T-cell (primary cell): ENCODE data around the gene DHDDS. TPM values are rescaled to one million over a fixed set of nuclear protein-coding genes. Genes with fewer than 3 reads are reported as not detected.

Experiments
- ATAC-seq, 4 experiments: fragments of 200-7000 bp in 3 of 4; fragments of 150-1000 bp in 1 of 4; cut with Tn5 transposase; replicated peaks in 1 of 4; 1 replicate in 3 of 4; 2 replicates in 1 of 4; pipeline ENCODE4 v1.10.0; 2021; ENCODE audit warnings: moderate library complexity in 3 of 4, mild to moderate bottlenecking in 2 of 4, moderate number of reproducible peaks in 1 of 4
- CTCF ChIA-PET, 2 donors: fragments of 300-600 bp; sonication (Branson Sonifier 250); formaldehyde crosslinking; loops; one replicate each; lab custom pipeline; 2022; ENCODE audit warnings: antibody characterized with exemption in 2 of 2; lab: Charles Lee
- POLR2A ChIA-PET, 2 donors: fragments of 300-600 bp; sonication (Branson Sonifier 250); formaldehyde crosslinking; loops; one replicate each; lab custom pipeline; 2022; ENCODE audit warnings: antibody characterized with exemption in 2 of 2; lab: Charles Lee
- DNase-seq, 35 experiments: peaks; one replicate each; pipeline versions ENCODE4 v3.0.0 to v3.0.0-alpha.2; 2013 to 2023
- H3K27ac ChIP-seq: one replicate; pipeline ENCODE4 v1.5.1; 2013; ENCODE audit warnings: low read length
- H3K27me3 ChIP-seq, 2 experiments: replicated peaks in 1 of 2; 1 replicate in 1 of 2; 2 replicates in 1 of 2; pipeline versions ENCODE4 v1.6.1 to v1.7.0; 2013; ENCODE audit warnings: low read length in 1 of 2, mixed read lengths in 1 of 2; ENCODE audit not compliant: control insufficient read depth in 2 of 2, insufficient read depth in 2 of 2; ENCODE audit errors: extremely low read depth in 1 of 2
- H3K36me3 ChIP-seq, 2 donors: 1 replicate in 1 of 2; 2 replicates in 1 of 2; pipeline versions ENCODE4 v1.6.1 to v1.7.0; 2013; ENCODE audit warnings: low read length in 1 of 2; ENCODE audit not compliant: control insufficient read depth in 2 of 2, insufficient read depth in 1 of 2; ENCODE audit errors: extremely low read depth in 1 of 2
- H3K4me1 ChIP-seq, 2 experiments: 1 replicate in 1 of 2; 2 replicates in 1 of 2; pipeline versions ENCODE4 v1.6.1 to v1.7.0; 2013; ENCODE audit warnings: low read length in 2 of 2, mixed read lengths in 1 of 2; ENCODE audit not compliant: insufficient read depth in 2 of 2, control insufficient read depth in 1 of 2; ENCODE audit errors: extremely low read depth in 1 of 2
- H3K4me3 ChIP-seq, 2 donors: 1 replicate in 1 of 2; 2 replicates in 1 of 2; pipeline versions ENCODE4 v1.5.1 to v1.7.0; 2013; ENCODE audit warnings: mild to moderate bottlenecking in 2 of 2, low read length in 1 of 2, moderate library complexity in 1 of 2; ENCODE audit not compliant: control insufficient read depth in 1 of 2; ENCODE audit errors: extremely low read depth in 1 of 2
- H3K9me3 ChIP-seq: 2 replicates; pipeline ENCODE4 v1.7.0; 2013
- H3K27ac Mint-ChIP-seq, 2 donors: one replicate each; pipeline ENCODE4 v1.8.0; 2020 to 2021; ENCODE audit warnings: mild to moderate bottlenecking in 2 of 2, mixed read lengths in 2 of 2
- H3K27me3 Mint-ChIP-seq, 2 donors: one replicate each; pipeline ENCODE4 v1.8.0; 2021 to 2022; ENCODE audit warnings: mixed read lengths in 2 of 2
- H3K36me3 Mint-ChIP-seq: one replicate; pipeline ENCODE4 v1.8.0; 2021; ENCODE audit warnings: mixed read lengths
- H3K4me1 Mint-ChIP-seq, 3 donors: one replicate each; pipeline ENCODE4 v1.8.0; 2020 to 2022; ENCODE audit warnings: mixed read lengths in 3 of 3, mild to moderate bottlenecking in 1 of 3
- H3K4me3 Mint-ChIP-seq, 3 donors: one replicate each; pipeline ENCODE4 v1.8.0; 2020 to 2022; ENCODE audit warnings: mild to moderate bottlenecking in 3 of 3, mixed read lengths in 3 of 3, moderate library complexity in 3 of 3
- H3K9me3 Mint-ChIP-seq, 3 donors: one replicate each; pipeline ENCODE4 v1.8.0; 2020 to 2022; ENCODE audit warnings: mixed read lengths in 3 of 3
- WGBS: methylation state at CpG from one replicate; pipeline ENCODE4 v1.1.5; 2013; ENCODE audit warnings: missing lambda C conversion rate; ENCODE audit not compliant: insufficient coverage; 5-methylcytosine and 5-hydroxymethylcytosine counted together
- total RNA-seq, 35 experiments: library from RNA in 6 of 35; stranded (reverse) in 6 of 35; fragments of 120-200 nt in 1 of 35; gene quantifications; one replicate each; pipeline versions ENCODE4 v1.2.1 to v1.2.4 and lab custom pipeline; 2013 to 2026

DHDDS gene
- total RNA-seq, 5 donors from 2014 or later (not counting 1 experiment from before 2014, with no cell fraction given): 34.9 to 48.2 (median 42.9) TPM

DNA sequence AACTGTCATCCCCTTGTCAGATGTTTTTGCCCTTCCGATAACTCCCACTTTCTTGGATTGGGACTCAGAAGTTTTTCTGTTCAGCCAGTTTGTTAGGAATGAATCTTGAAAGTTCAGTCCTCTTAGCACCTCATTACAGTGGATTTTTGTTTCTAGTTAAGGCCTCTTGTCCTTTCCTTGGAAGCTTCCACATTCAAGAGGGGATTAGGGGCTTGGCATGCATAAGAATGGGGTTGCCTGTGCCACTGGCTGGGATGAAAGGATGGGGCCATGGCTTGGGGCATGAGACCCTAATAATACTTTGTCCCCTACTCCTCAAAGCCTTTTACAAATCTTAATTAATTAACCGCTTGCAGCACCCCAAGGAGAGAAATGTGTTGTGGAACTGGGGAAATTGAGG lies 2.4 kb upstream of the DHDDS start:
- Mint-ChIP-seq H3K4me1 (peaks cover 19 to 24% (median 21%) of the 10 kb centered on the region in 3 donors), H3K36me3 (peaks cover 9% of the 10 kb centered on the region), H3K27ac (no peak overlapping the region), H3K27me3 (peaks cover 5 to 14% of the 10 kb centered on the region in 2 donors), H3K4me3 (no peak overlapping the region), H3K9me3 (no peaks in the 10 kb centered on the region)
- Histone ChIP-seq H3K27me3 (peaks cover 0 to 18% of the 10 kb centered on the region in 2 experiments), H3K36me3 (no peaks in the 10 kb centered on the region), H3K4me3 (no peak overlapping the region), H3K27ac (no peak overlapping the region), H3K4me1 (peaks cover 7 to 23% of the 10 kb centered on the region in 2 experiments), H3K9me3 (no peaks in the 10 kb centered on the region)
- CTCF ChIA-PET: interaction anchor here in 1 of 2 donors (0.7 to 1.4 kb wide), 3 partner anchors 12 to 404 kb away, joined by 3 to 4 read pairs (median 3); partner anchors contain the start of gene HMGN2
- no peak for ATAC-seq
- DNase-seq: no peak
- no CpG with 5 or more reads among the region's 2 CpGs for WGBS
- POLR2A ChIA-PET: interaction anchor here (0.5 to 0.6 kb wide), 4 partner anchors 32 to 936 kb away, joined by 3 to 9 read pairs (median 3); no protein-coding TSS in a partner anchor

DNA sequence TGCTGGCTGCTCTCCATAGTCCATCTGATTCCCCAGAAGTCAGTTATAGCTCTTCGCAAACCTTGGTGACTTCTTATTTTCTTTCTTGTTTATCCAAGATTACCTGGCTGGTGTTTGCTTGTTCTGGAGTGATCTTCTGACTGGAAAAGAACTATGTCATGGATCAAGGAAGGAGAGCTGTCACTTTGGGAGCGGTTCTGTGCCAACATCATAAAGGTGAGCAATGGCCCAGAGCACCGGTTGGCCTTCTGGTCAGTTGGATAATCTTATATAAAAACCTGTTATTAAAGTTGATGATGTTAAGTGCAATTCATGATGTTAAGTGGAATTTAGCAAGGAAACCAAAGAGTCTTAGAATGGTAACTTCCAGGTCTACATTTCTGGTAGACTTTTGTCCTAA lies 672 bp downstream of the DHDDS start:
- Mint-ChIP-seq H3K9me3 (no peaks in the 10 kb centered on the region), H3K4me1 (peaks cover 19 to 24% (median 21%) of the 10 kb centered on the region in 3 donors), H3K4me3 (peak overlapping the region; percentile 88 to 95 (median 94)), H3K36me3 (peaks cover 9% of the 10 kb centered on the region), H3K27me3 (no peaks in the 10 kb centered on the region), H3K27ac (peak overlapping the region in 1 of 2 donors; percentile 29)
- peaks cover 2 to 9% of the 10 kb centered on the region in 2 donors for H3K36me3 ChIP-seq
- no peaks in the 10 kb centered on the region for H3K9me3 ChIP-seq
- H3K4me3 ChIP-seq: peak overlapping the region; percentile 49 to 64
- peak overlapping the region; percentile 45 for H3K27ac ChIP-seq
- peaks cover 7 to 23% of the 10 kb centered on the region in 2 experiments for H3K4me1 ChIP-seq
- DNase-seq (no peak), ATAC-seq (no peak)
- H3K27me3 ChIP-seq: peaks cover 0 to 3% of the 10 kb centered on the region in 2 experiments
- 35% methylated on average over 2 of the region's 3 CpGs for WGBS
- ChIA-PET POLR2A (interaction anchor here (0.5 to 1.3 kb wide), 3 partner anchors 59 to 520 kb away, joined by 3 read pairs; no protein-coding TSS in a partner anchor), CTCF (interaction anchor here in 1 of 2 donors (1.0 to 2.8 kb wide), 3 partner anchors 8 to 435 kb away, joined by 3 to 14 read pairs (median 4); partner anchors contain the start of gene PAFAH2)

DNA sequence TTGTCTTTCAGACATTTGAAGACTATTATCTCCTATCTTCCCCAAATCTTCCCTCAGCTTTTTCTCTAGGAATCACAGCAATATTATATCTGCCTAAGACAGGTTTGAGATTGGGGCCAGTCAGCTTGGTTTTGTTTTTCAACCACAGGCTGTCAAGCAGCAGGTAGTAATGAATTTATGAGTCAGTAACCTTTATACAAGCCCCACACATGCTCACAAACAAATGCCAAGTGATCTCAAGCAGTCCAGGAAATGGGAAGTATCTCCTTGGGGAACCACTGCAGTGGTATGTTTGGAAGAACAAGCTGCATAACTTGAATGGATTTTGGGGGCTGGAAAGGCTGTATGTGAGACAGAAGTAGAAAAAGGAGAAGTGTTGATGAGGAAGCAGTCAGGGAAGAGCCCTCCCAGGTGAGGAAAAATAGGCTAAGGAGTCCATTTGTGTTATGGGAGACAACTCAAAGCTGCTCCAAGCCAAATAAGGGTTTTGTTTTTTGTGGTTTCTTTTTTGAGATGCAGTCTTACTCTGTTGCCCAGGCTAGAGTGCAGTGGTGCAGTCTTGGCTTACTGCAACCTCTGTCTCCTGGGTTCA lies 2.1 kb downstream of the DHDDS start:
- Histone ChIP-seq H3K9me3 (no peaks in the 10 kb centered on the region), H3K27ac (no peak overlapping the region), H3K4me1 (peaks cover 7 to 23% of the 10 kb centered on the region in 2 experiments), H3K4me3 (no peak overlapping the region), H3K36me3 (peaks cover 7 to 22% of the 10 kb centered on the region in 2 donors), H3K27me3 (peaks cover 0 to 3% of the 10 kb centered on the region in 2 experiments)
- POLR2A ChIA-PET: no interaction called here
- peaks cover 18% of the 10 kb centered on the region for H3K36me3 Mint-ChIP-seq
- no peak for ATAC-seq
- no peaks in the 10 kb centered on the region for H3K27me3 Mint-ChIP-seq
- H3K27ac Mint-ChIP-seq: no peak overlapping the region
- CTCF ChIA-PET: interaction anchor here in 1 of 2 donors (0.7 kb wide), 1 partner anchor 35 kb away, joined by 5 read pairs; no protein-coding TSS in a partner anchor
- H3K9me3 Mint-ChIP-seq: no peaks in the 10 kb centered on the region
- no peak overlapping the region for H3K4me3 Mint-ChIP-seq
- DNase-seq: no peak
- H3K4me1 Mint-ChIP-seq: peaks cover 19 to 24% (median 21%) of the 10 kb centered on the region in 3 donors

DNA sequence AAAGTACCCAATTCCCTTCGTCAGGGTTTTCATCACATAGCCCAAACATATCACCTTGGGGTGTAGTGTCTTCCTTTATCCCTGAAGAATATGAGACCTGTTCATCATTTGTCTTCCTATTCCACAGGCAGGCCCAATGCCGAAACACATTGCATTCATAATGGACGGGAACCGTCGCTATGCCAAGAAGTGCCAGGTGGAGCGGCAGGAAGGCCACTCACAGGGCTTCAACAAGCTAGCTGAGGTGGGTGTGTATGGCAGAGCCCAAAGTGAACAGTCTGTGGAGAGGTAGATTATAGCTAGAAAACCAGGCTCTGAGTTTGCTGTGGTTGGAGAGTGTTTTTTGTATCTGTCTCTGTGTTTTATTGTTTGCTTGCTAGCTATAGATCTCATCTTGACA lies 5.9 kb downstream of the DHDDS start:
- no peak for DNase-seq
- Histone ChIP-seq H3K36me3 (peaks cover 7 to 52% of the 10 kb centered on the region in 2 donors), H3K4me1 (peaks cover under 1 to 8% of the 10 kb centered on the region in 2 experiments), H3K27me3 (no peaks in the 10 kb centered on the region), H3K27ac (no peak overlapping the region), H3K4me3 (no peak overlapping the region), H3K9me3 (no peaks in the 10 kb centered on the region)
- Mint-ChIP-seq H3K4me3 (no peak overlapping the region), H3K9me3 (no peaks in the 10 kb centered on the region), H3K27me3 (no peaks in the 10 kb centered on the region), H3K27ac (no peak overlapping the region), H3K4me1 (peaks cover 9 to 12% (median 9%) of the 10 kb centered on the region in 3 donors), H3K36me3 (peaks cover 39% of the 10 kb centered on the region)
- ChIA-PET CTCF (no interaction called here), POLR2A (interaction anchor here in 1 of 2 donors (0.6 kb wide), 1 partner anchor 169 kb away, joined by 8 read pairs; no protein-coding TSS in a partner anchor)
- WGBS: 100% methylated on average over 4 of the region's 6 CpGs
- no peak for ATAC-seq

DNA sequence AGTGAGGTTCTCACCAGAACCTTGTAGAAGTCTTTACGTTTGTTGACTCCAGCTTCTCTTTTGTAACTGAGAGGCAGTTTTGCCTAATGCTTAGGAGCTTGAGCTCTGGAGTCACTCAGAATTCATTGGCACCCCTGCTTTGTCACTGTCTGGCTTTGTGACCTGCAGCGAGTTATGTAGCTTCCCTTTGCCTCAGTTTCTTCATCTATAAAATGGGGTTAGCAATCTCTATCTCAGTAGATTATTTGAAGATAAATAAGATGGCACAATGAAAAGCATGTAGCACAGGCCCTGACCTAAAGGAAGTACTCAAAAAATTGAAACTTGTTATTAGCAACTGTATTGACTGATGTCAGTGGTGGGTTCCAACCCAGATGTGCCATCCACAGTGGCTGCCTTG lies 8.1 kb downstream of the DHDDS start:
- Histone ChIP-seq H3K9me3 (no peaks in the 10 kb centered on the region), H3K27me3 (no peaks in the 10 kb centered on the region), H3K4me1 (no peaks in the 10 kb centered on the region), H3K4me3 (no peak overlapping the region), H3K36me3 (peaks cover 7 to 74% of the 10 kb centered on the region in 2 donors), H3K27ac (no peak overlapping the region)
- no peak overlapping the region for H3K27ac Mint-ChIP-seq
- ATAC-seq (no peak), DNase-seq (no peak)
- H3K4me3 Mint-ChIP-seq: no peak overlapping the region
- H3K27me3 Mint-ChIP-seq: no peaks in the 10 kb centered on the region
- POLR2A ChIA-PET: interaction anchor here in 1 of 2 donors (0.7 kb wide), 1 partner anchor 24 kb away, joined by 3 read pairs; no protein-coding TSS in a partner anchor
- H3K4me1 Mint-ChIP-seq: peaks cover 0 to 4% (median 2%) of the 10 kb centered on the region in 3 donors
- H3K36me3 Mint-ChIP-seq: peaks cover 50% of the 10 kb centered on the region
- H3K9me3 Mint-ChIP-seq: no peaks in the 10 kb centered on the region
- CTCF ChIA-PET: interaction anchor here in 1 of 2 donors (1.1 kb wide), 1 partner anchor 8 kb away, joined by 4 read pairs; the partner anchor contains the start of gene DHDDS
- 100% methylated on average over 1 of the region's 2 CpGs for WGBS

DNA sequence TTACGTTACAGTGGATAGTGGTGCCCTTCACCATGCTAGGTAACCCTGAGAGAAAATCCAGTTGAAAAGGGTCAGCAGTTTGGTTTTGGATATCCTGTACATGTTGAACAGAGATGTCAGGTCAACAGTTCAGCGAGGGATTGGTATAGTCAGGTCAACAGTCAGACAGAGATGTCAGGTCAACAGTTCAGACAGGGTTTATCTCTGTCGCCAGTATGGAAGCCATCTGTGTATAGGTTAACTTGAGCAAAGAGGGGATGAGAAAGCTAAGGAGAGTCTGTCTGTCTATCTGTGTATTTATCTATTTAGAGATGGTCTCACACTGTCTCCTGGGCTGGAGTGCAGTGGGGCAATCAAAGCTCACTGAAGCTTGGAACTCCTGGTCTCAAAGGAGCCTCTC lies 17.7 kb downstream of the DHDDS start:
- Histone ChIP-seq H3K9me3 (no peaks in the 10 kb centered on the region), H3K36me3 (peaks cover 4 to 64% of the 10 kb centered on the region in 2 donors), H3K4me1 (no peaks in the 10 kb centered on the region), H3K27ac (no peak overlapping the region), H3K4me3 (no peak overlapping the region), H3K27me3 (no peaks in the 10 kb centered on the region)
- H3K4me1 Mint-ChIP-seq: no peaks in the 10 kb centered on the region
- H3K27ac Mint-ChIP-seq: no peak overlapping the region
- H3K36me3 Mint-ChIP-seq: peaks cover 49% of the 10 kb centered on the region
- WGBS: 96% methylated on average over 2 of the region's 3 CpGs
- DNase-seq (no peak), ATAC-seq (no peak)
- H3K9me3 Mint-ChIP-seq: no peaks in the 10 kb centered on the region
- CTCF ChIA-PET: no interaction called here
- H3K4me3 Mint-ChIP-seq: no peak overlapping the region
- H3K27me3 Mint-ChIP-seq: no peaks in the 10 kb centered on the region
- POLR2A ChIA-PET: no interaction called here
